ENCODE data around the gene ANKRD24.
"Not testable (repeated sequence)": the region's sequence is repeated elsewhere in the genome, so short reads cannot be mapped to it uniquely, and the experiment has no call there.

The ANKRD24 gene

GRCh38 chr19:4174213-4174894 lies 8.1 kb upstream of the ANKRD24 start:
- DNase-seq, result no peak

- no peak for DNase-seq
These were observed 7.4 kb upstream of the ANKRD24 start for GRCh38 chr19:4174895-4175668.

GRCh38 chr19:4175669-4175931 lies 6.9 kb upstream of the ANKRD24 start:
- DNase-seq, result no peak

DNA sequence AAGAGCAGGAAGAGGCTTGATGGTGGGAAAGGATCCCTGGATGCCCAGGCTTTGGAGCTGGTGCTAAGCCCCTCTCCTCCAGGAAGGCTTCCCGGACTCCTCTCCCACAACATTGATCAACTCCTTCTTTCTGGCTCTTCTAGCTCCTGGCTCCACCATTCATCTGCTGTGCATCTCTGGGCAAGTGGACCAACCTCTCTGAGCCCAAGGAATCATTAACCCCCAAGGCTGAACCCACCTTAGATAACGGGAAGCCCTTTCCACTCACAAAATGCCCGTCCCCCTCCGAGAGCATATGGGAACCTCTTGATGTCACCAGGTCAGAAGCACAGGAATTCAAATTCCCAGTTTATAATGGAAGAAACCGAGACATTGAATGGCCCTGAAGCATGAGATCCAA lies 5.3 kb upstream of the ANKRD24 start:
- DNase-seq, result no peak

GRCh38 chr19:4178990-4179389 lies 3.5 kb upstream of the ANKRD24 start:
- no peak for DNase-seq

DNA sequence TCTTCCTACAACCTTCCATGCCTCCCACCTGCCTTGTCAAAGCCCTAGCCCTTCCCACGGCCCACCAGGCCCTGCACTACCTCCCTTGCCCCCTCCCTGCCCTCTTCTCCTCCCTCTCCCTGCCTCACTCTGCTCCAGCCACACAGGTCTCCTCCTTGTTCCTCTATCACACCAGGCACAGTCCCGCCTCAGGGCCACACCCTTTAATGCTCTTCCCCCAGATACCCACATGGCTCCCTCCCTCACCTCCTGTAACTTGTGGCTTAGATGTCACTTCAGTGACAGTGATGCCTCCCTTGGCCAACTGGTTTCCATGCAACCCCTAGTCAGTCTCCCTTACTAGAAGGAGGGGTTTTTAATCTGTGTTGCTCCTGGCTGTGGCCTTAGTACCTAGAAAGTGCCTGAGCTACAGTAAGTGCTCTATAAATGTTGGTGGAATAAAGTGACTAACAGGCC lies 1.4 kb upstream of the ANKRD24 start:
- DNase-seq, result no peak

DNA sequence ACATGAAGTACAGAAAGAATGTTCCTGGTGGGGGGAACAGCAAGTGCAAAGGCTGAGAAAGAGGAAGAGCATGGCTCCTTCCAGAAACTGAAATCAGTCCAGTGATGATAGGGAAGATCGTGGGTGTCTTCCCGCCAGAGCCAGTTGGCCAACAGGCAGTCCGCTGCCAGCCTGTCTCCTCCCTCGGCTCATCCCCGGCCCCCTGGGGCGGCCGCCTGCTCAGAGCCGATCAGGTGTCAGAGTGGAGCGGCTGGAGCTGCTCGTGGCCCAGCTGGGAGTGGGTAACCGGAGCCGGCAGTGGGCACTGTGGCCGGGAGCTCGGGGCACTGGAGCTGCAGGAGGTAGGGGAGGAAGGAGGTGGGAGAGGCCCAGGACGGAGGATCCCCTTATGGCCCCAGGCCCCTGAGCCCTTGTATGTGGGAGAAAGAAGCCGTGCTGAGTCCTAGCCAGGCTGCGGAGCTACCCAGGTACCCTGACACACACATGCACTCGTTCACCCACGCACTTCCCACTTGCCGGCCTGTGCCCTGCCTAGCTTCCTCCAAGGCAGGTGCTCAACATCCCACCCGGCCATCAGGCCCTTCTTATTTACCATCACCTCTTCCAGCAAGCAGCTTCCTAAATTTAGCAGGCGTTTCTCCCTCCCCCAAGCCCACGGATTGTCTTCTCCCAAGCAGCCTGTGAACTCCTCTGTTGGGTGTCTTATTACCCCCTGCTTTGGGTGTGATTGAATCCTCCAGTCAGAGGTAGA lies 1.7 kb downstream of the ANKRD24 start:
- no peak for DNase-seq

DNA sequence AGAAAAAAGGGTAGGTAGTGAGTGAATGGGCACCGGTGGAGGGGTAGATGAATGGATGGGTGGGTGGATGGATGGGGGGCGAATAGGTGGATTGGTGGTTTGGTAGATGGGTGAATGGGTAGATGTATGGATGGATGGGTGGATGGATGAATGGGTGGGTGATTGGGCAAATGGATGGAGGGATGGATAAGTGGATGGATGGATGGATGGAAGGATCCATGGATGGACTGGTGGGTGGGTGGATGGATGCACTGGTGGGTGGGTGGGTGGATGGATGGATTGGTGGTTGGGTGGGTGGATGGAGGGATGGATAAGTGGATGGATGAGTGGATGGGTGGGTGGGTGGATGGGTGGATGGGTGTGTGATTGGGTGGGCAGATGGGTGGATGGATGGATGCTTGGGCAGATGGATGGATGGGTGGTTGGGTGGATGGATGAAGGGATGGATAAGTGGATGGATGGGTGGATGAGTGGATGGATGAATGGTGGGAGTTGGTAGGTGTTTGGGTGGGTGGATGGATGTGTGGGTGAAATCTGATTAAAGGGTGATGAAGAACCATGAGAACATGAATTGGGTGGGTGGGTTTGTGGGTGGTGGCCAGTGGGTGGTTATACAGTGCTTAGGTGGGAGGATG lies 2.3 kb downstream of the ANKRD24 start:
- DNase-seq, result no peak

DNA sequence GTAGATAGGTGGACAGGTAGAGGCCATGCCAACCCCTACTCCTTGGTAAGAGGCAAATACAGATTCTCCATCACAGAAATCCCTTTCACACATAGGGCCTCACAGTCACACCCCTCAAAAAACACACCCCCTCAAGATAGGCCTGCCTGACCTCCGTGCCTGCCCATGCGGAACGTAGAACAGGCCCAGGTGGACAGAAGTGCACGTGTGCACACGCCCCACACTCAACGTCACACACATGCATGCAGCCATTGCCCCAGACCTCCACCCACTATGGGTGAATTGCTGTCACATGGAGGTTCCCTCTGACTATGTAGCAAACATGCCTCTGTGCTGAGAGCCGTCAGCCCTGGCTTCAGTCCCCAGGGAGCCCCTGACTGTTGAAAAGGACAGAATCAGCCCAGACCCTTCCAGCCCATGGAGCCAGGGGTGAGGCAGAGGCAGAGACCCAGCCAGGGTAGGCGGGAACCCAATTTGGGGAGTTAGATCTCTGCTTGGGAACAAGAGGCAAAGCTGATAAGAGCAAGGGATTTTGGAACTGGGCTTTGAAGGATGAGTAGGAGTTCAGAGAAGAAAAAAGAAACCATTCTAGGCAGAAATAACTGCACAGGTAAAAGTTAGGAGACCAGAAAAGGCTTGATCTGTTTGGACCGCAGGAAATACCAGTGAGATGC lies 3.1 kb downstream of the ANKRD24 start:
- no peak for DNase-seq

DNA sequence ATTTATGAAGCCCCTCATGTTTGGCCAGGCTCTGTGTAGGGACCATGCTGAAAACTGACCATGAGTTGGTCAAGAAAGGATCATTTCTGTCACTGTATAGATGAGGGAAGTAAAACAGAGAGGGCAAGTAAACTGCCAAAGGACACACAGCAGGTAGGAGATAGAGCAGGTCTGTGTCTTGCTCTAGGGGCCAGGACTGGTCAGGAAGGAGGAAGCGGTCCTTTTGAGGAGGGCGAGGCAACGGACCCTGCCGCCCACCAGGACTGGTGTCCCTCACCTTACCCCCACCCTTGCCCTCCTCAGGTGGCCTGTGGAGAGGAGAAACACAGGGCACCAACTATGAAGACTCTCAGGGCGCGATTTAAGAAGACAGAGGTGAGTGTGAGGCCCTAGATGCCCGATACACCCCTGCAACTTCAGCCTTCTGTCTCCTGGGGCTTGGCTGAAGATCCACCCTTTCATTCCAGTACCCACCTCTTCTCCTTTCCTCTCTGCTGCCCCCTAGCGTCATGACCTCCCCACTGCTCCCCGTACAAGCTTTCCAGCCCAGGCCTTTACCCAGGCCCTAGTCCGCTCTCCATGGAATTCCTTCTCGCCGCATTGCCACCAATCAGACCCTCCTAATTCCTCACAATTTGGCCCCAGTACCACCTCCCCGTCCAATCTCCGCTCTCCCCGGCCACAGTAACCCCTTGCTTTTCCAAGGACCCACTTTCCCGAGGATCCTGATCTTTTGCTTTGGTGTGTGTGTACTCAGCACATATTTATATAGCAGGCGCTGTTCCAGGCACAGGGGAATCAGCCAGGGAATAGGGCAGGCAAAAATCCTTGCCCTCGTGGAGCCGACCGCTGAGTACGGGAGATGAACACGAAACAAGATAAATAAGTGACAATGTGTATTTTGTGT lies 3.9 kb downstream of the ANKRD24 start:
- DNase-seq, result peak; percentile 87 to 91

DNA sequence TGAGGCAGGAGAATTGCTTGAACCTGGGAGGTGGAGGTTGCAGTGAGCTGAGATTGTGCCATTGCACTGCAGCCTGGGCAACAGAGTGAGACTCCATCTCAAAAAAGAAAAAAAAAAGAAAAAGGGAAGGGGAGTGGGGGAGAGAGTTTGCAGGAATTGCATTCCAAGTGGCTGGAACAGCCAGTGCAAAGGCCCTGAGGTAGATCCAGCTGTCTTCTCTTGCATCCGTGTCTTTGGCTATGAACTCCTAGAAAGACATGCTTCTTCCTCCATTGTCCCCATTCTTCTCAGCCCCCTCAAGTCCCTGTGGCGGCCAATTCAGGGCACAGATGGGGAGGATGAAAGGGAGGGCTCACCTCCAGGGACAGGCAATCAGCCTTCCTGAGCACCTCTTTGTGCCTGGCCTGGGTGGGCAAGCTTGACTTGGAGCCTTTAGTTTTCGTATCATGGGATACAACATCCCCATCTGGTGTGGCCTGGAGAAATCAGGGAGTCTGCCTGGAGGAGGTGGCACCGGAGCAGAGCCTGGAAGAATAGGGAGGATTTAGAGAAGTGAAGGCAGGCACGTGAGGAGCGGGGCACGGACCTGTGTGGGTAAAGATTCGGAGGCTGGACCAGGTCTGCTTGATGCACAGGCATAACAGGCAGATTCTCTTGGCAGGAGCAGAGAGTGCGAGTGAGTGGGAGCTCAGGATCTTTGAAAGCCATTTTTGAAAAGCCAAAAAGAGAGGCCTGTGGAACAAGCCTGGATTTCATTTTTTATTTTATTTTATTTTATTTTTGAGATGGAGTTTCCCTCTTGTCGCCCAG lies 5.0 kb downstream of the ANKRD24 start:
- no peak for DNase-seq

DNA sequence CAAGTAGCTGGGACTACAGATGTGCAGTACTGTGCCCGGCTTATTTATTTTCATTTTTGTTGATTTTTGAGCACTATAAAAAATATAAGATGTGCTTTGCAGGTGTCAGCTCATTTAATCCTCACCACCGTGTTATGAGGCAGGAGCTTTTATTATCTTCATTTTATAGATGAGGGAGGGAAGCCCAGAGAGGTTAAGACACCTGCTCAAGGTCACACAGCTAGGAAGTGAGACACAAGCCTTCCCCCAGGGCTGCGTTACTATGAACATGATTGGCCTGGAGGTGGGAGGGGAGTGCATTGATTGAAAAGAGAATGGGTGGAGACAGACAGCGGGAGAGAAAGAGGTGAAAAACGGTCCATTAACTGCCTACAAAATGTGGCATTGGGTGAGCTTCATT lies 7.2 kb downstream of the ANKRD24 start:
- DNase-seq, result no peak

DNA sequence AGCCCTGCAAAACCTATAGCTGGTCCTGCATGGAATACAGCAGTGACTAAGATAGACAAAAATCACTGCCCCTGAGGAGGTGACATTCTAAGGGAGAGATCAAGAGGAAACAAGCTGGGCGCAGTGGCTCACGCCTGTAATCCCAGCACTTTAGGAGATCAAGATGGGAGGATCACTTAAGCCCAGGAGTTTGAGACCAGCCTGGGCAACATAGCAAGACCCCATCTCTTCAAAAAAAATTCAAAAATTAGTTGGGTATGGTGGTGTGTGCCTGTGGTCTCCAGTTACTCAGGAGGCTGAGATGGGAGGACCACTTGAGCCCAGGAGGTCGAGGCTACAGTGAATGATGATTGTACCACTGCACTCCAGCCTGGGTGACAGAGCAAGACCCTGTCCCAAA lies 10.0 kb downstream of the ANKRD24 start:
- not testable (repeated sequence) for DNase-seq

DNA sequence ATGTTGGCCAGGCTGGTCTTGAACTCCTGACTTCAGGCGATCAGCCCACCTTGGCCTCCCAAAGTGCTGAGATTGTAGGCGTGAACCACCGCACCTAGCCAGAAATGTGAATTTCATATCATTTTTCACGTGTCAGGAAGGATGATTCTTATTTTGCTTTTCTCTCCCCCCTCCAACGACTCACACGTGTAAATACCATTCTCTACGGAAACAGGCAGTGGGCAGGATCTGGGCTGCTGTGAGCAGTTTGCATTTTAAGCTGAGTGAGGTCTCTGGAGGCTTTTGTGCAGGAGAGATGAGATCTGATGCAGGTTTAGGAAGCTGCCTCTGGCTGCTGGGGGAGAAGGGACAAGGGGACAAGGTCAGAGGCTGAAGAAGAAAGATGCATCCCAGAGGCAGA lies 11.9 kb downstream of the ANKRD24 start:
- no peak for DNase-seq

GRCh38 chr19:4196009-4196408 lies 13.5 kb downstream of the ANKRD24 start:
- DNase-seq, result no peak

GRCh38 chr19:4196587-4197148 lies 14.2 kb downstream of the ANKRD24 start:
- DNase-seq, result no peak

GRCh38 chr19:4197228-4197624 lies 14.7 kb downstream of the ANKRD24 start:
- no peak for DNase-seq

DNA sequence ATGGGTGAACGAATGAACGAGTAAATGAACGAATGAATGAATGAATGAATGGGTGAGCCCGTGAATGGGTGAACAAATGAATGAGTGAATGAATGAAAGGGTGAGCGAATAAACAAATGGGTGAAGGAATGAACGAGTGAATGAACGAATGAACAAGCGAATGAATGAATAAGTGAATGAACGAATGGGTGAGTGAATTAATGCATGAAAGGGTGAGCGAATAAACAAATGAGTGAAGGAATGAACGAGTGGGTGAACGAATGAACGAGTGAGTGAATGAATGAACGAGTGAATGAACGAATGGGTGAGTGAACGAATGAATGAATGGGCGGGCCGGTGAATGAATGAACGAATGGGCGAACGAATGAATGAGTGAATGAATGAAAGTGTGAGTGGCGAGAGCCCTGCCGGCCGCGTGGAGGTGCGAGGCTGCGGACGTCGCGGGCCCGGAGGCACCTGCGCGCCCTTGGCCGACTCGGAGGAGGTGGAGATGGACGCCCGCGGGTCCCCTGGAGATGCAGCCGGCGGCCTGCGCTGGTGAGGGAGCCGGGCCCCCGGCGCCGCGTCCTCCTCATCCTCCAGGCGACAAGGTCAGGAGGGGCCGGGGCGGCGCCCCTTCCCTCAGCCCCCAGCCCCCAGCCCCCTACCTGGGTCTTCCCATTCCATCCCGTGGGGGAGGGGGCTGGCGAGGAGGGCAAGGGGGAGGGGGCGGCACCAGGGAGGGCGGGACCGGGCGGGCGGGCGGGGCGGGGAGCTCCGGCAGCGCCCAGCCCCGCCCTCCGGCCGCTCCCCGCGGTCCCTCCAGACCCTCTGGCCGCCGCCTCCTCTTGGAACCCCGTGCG lies 15.4 kb downstream of the ANKRD24 start:
- peak in 1 of 2 donors; percentile 17 for DNase-seq

DNA sequence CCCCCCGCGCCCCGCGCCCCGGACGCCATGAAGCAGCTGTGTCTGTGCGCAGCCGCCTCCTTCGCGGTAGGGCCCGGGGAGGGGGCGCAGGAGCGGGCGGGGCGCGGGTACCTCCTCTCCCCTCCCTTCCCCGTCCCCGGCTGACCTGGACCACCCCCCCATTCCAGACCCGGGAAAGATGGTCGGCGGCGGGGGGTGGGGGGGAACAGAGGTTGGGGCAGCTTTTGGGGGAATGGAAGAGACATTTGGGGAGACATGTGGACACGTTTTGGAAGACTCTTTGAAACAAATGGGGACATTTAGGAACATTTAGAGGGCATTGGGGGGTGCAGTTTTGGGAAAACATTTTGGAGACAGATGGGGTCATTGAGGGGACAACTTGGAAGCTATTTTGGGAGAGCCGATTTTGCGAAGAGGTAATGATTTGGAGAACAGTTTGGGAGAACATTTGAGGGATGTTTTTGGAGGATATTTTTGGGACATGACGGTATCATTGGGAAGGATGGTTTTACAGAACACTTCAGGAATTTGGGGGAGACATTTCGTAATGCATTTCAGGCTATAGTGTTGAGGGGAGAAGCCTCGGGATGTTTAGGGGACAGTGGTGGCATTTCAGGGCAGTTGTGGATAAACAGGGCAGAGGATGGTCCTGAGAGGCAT lies 16.1 kb downstream of the ANKRD24 start:
- no peak for DNase-seq
